A673 (cell line): ENCODE data around the gene SLC17A7.
"Not testable (repeated sequence)": the region's sequence is repeated elsewhere in the genome, so short reads cannot be mapped to it uniquely, and the experiment has no call there.

Source experiments
- EZH2 ChIP-seq: fragments of 200-600 bp; sonication (generic); IDR thresholded peaks from 2 replicates; pipeline ENCODE4 v1.6.1; 2017; ENCODE audit warnings: borderline replicate concordance, low read depth, mild to moderate bottlenecking, mixed read lengths, antibody characterized with exemption, low read length; ENCODE audit not compliant: poor library complexity, severe bottlenecking
- TF ChIP-seq, protein P1 (sequence below): fragments of 300-800, 200-600 bp; sonication (generic); conservative IDR thresholded peaks from 2 replicates; pipeline ENCODE4 v1.5.1; 2017; ENCODE audit warnings: low read depth, mild to moderate bottlenecking, antibody characterized with exemption, low read length, moderate library complexity, mixed read lengths

DNA sequence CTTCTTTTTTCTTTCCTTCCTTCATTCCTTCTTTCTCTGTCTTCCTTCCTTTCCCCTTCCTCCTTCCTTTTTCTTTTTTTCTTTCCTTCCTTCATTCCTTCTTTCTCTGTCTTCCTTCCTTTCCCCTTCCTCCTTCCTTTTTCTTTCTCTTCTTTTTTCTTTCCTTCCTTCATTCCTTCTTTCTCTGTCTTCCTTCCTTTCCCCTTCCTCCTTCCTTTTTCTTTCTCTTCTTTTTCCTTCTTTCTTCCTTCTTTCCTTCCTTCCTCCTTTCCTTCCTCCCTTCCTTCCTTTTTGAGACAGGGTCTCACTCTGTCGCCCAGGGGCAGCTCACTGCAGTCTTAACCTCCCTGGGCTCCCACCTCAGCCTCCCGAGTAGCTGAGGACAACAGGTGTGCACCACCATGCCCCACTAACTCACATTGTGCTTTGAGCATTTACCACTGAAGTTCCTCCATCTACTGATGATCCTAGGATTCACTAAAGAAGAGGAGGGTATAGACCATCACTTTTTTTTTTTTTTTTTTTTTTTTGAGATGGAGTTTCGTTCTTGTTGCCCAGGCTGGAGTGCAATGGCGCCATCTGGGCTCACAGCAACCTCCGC, 2.9 kb upstream of the SLC17A7 start:
- TF ChIP-seq, protein P1, sequence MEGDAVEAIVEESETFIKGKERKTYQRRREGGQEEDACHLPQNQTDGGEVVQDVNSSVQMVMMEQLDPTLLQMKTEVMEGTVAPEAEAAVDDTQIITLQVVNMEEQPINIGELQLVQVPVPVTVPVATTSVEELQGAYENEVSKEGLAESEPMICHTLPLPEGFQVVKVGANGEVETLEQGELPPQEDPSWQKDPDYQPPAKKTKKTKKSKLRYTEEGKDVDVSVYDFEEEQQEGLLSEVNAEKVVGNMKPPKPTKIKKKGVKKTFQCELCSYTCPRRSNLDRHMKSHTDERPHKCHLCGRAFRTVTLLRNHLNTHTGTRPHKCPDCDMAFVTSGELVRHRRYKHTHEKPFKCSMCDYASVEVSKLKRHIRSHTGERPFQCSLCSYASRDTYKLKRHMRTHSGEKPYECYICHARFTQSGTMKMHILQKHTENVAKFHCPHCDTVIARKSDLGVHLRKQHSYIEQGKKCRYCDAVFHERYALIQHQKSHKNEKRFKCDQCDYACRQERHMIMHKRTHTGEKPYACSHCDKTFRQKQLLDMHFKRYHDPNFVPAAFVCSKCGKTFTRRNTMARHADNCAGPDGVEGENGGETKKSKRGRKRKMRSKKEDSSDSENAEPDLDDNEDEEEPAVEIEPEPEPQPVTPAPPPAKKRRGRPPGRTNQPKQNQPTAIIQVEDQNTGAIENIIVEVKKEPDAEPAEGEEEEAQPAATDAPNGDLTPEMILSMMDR, result not testable (repeated sequence)
- not testable (repeated sequence) for TF ChIP-seq EZH2
